Fibroblast of villous mesenchyme (primary cell): ENCODE measurements around the gene SUSD3. TPM values are rescaled to one million over a fixed set of nuclear protein-coding genes. Genes with fewer than 3 reads are reported as not detected.

Experiments used
- DNase-seq: peaks from one replicate; pipeline ENCODE4 v3.0.0-alpha.2; 2010; ENCODE audit warnings: low read depth
- H3K4me3 ChIP-seq: 2 replicates; pipeline ENCODE4 v1.5.1; 2011; ENCODE audit warnings: low read depth, mild to moderate bottlenecking, low read length
- total RNA-seq: library from RNA; depleted of rRNA; stranded (reverse); fragments of >200 nt; gene quantifications from 2 replicates; pipeline ENCODE4 v1.2.3, GENCODE V29; 2012
- TF ChIP-seq, protein P1 (sequence below): IDR thresholded peaks from 2 replicates; pipeline ENCODE4 v1.5.1; 2012; ENCODE audit warnings: low read depth, mild to moderate bottlenecking, low read length; ENCODE audit not compliant: insufficient read depth

The SUSD3 gene
- total RNA-seq = 3.2 and 12.1 TPM in 2 replicates

DNA sequence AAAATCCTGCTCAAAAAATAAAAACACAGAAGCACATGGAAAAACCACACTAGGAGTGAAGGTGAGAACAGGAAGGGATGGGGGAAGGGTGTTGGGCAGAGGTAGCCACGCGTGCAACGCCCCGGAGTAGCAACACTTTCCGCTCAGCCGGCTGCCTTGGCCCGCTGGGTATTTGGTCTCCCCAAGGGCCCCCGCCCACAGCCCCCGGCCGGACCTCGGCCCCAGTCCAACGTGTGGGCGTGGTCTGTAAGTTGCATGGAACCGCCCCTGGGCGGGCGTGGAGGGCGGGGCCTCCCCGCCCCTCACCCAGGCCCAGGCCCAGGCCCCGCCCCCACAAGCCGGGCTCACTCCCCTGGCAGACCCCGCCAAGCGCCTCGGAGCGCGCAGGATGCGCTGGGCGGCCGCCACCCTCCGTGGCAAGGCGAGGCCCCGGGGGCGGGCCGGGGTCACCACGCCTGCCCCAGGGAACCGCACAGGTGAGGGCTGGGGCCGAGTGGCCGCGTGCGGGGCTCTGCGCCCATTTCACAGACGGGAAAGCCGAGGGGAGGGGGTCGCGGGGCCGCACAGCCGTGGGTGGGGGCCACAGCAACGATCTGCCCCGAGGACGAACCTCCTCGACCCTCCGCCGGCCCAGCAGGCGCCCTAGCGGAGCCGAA lies at the start of gene SUSD3:
SUSD3 (plus strand) TSS at position 347 of the 656 bp plus-strand sequence; CDS start at position 389, 42 bp downstream.
- H3K4me3 ChIP-seq = peak within 1 kb of the TSS; percentile 49
- peak; percentile 30 for DNase-seq
- TF ChIP-seq, protein P1, sequence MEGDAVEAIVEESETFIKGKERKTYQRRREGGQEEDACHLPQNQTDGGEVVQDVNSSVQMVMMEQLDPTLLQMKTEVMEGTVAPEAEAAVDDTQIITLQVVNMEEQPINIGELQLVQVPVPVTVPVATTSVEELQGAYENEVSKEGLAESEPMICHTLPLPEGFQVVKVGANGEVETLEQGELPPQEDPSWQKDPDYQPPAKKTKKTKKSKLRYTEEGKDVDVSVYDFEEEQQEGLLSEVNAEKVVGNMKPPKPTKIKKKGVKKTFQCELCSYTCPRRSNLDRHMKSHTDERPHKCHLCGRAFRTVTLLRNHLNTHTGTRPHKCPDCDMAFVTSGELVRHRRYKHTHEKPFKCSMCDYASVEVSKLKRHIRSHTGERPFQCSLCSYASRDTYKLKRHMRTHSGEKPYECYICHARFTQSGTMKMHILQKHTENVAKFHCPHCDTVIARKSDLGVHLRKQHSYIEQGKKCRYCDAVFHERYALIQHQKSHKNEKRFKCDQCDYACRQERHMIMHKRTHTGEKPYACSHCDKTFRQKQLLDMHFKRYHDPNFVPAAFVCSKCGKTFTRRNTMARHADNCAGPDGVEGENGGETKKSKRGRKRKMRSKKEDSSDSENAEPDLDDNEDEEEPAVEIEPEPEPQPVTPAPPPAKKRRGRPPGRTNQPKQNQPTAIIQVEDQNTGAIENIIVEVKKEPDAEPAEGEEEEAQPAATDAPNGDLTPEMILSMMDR = no peak

DNA sequence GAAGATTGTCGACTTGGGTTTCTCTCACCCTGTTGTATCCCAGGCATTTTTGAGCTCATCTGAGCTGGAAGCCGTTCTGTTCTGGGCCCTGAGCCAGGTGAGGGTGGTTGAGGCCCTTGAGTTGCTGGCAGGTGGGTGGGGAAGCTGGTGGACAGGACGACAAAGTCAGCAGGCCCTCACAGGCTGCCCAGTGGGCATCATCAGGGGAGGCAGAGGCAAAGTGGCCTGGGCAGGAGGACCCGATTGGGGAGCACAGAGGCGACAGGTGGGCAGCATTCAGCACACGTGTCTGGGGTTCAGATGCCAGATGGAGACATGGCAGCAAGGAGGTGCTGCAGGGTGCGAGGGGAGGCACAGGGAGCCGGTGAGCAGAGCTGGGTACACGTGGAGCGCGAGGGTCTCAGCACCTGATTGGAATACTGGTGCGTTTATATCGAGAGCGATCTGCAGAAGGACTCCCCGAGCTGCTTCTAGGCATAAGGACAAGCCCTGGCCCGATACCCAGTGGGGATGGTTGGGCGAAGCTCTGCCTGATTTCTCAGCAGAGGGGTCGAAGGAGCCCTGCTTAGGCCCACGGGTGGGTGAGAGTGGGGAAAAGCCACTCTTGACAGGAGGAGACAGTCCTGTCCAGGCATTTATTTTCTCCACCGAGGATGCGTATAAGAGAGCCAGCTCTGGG lies 49.0 kb upstream of the SUSD3 start:
- no peak for DNase-seq
- no peak overlapping the region for H3K4me3 ChIP-seq
- TF ChIP-seq, protein P1 = no peak

DNA sequence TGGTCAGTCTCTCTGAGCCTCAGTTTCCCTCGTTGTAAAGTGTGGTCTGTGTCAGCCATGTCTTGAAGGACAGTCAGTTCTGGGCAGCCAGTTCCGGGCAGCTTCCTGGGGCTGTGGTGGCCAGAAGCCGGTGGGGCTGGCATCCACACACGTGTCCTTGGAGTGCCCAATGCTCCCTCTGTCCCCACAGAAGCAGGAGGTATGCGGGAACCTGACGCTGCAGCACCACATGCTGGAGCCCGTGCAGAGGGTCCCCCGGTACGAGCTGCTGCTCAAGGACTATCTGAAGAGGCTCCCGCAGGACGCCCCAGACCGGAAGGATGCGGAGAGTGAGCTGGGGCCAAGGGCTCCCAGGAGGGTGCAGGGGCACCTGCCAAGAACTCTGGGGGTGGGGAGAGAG lies 48.4 kb upstream of the SUSD3 start:
- no peak for DNase-seq
- TF ChIP-seq, protein P1 = no peak
- no peak overlapping the region for H3K4me3 ChIP-seq

DNA sequence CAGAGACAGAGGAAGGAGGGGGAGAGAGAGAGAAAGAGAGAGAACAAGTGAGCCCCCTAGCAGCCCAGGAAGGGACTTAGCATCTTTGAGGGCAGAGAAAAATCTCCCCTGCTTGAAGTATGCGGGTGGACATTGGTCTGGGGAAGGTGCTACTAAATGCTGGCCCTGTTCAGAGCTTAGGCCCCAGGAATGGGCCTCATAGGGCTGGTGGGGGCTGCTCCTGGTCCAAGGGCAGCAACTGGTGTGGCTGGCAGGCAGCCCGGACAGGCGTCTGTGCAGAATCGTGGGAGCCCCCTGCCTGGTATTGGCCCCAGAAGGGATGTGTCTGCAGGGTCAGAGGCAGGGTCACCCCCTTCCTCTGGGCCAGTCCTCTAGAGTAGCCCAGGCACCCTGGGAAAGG lies 47.8 kb upstream of the SUSD3 start:
- TF ChIP-seq, protein P1 = no peak
- H3K4me3 ChIP-seq = no peak overlapping the region
- DNase-seq = no peak

DNA sequence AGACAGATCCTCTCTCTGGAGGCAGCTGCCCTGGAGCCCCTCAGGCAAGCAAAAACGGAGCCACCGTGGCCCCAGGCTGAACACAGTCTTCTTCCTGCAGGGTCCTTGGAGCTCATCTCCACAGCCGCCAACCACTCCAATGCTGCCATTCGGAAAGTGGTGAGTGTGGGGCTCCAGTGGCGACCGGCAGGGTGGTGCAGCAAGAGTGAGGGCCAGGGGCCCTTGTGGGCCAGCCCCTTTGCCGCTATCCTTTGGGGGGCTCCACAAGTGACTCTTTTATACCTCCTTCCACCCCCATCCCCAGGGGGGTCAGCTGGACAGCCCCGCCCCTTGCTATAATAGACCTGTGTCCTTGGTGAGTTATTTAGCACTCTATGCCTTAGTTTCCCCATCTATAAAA lies 47.4 kb upstream of the SUSD3 start:
- no peak for DNase-seq
- TF ChIP-seq, protein P1 = no peak
- no peak overlapping the region for H3K4me3 ChIP-seq

DNA sequence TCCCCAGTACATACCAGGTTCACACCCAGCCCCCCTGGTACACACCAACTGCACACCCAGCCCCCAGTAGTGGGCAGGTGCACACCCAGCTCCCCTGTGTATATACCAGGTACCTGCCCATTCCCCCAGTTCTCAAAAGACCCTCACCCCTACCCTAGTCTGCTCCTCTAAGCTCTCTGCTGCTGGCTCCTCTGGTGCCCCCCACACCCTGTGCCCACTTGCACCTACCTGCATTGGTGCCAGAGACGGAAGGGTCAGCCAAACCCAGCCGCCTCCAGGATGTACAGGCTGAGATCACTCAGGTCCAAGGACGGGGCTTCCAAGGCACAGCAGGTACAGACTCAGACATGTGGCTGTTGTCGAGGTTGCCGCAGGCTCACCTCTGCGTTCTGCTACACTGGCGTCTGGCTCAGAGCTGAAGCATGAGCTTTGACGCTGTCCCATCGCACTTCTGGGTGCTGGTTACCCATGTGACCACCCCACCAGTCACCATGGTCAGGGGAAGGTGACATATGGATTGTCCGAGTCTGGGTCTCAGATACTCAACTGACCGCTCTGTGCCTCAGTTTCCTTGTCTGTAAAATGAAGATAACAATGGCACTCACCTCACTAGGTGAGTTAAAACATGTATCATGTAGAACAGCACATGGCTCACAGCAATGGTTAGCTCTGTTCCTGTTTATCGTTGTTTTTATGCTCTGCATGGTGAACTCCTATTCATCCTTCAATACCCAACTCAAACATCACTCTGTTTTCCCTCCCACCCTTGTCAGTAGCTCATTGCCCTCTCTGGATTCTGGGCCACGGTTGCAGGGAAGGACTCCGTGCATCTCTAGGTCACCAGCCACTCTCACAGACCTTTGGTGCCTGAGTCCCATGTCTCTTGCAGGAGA lies 45.3 kb upstream of the SUSD3 start:
- no peak overlapping the region for H3K4me3 ChIP-seq
- TF ChIP-seq, protein P1 = no peak
- DNase-seq = no peak
